ENCODE data around the gene SHISA7. TPM values are rescaled to one million over a fixed set of nuclear protein-coding genes. Genes with fewer than 3 reads are reported as not detected.

Gene SHISA7
- total RNA-seq, 2 donors from 2014 or later, result not detected

GRCh38 chr19:55379174-55379573 is 63.9 kb downstream of the SHISA7 start:
- Histone ChIP-seq H3K27me3 (peaks cover 0 to 15% of the 10 kb centered on the region in 2 donors), H3K4me1 (peaks cover 0 to 16% of the 10 kb centered on the region in 2 donors), H3K9me3 (no peaks in the 10 kb centered on the region), H3K36me3 (no peaks in the 10 kb centered on the region), H3K4me3 (no peak overlapping the region), H3K27ac (no peak overlapping the region)
- no peak for TF ChIP-seq CTCF (IDR thresholded peaks at IDR 0.05)
- no peak for DNase-seq (ENCODE audit: low spot score)

Other genes starting within 250 kb of the SHISA7 start
- 1 to 10 TPM; 1.3 to 7.8 TPM for gene PTPRH, start 233.8 kb downstream of the SHISA7 start, total RNA-seq
- 1 to 10 TPM in 1 of 2 donors, not detected in 1; 1.3 TPM for gene TMEM86B, start 214.5 kb downstream of the SHISA7 start, total RNA-seq
- gene PPP6R1, start 184.3 kb downstream of the SHISA7 start, total RNA-seq, result 10 to 100 TPM; 28.7 to 35.5 TPM
- 10 to 100 TPM; 29.6 to 35.8 TPM for gene HSPBP1, start 163.2 kb downstream of the SHISA7 start, total RNA-seq
- gene BRSK1, start 159.3 kb downstream of the SHISA7 start, total RNA-seq, result 10 to 100 TPM in 1 of 2 donors, 1 to 10 TPM in 1; 5.6 to 15.6 TPM
- gene TMEM150B, start 118.0 kb downstream of the SHISA7 start, total RNA-seq, result 1 to 10 TPM in 1 of 2 donors, not detected in 1; 3.3 TPM
- gene KMT5C, start 103.4 kb downstream of the SHISA7 start, total RNA-seq, result 1 to 10 TPM; 2.4 to 3.3 TPM
- not detected for gene COX6B2, start 88.6 kb downstream of the SHISA7 start, total RNA-seq
- gene GARIN5B, start 80.0 kb downstream of the SHISA7 start, total RNA-seq, result not detected
- under 1 TPM in 1 of 2 donors, not detected in 1; 0.16 TPM for gene IL11, start 72.8 kb downstream of the SHISA7 start, total RNA-seq
- not detected for gene TMEM190, start 66.5 kb downstream of the SHISA7 start, total RNA-seq
- gene TMEM238, start 59.0 kb downstream of the SHISA7 start, total RNA-seq, result 1 to 10 TPM in 1 of 2 donors, not detected in 1; 1.2 TPM
- gene RPL28, start 57.4 kb downstream of the SHISA7 start, total RNA-seq, result 100 to 1,000 TPM; 175 to 319 TPM
- 10 to 100 TPM; 19.1 to 22.0 TPM for gene UBE2S, start 35.5 kb downstream of the SHISA7 start, total RNA-seq
- 10 to 100 TPM; 87.0 to 92.2 TPM for gene ISOC2, start 18.3 kb upstream of the SHISA7 start, total RNA-seq
- gene C19orf85, start 21.5 kb upstream of the SHISA7 start, total RNA-seq, result not detected
- 10 to 100 TPM in 1 of 2 donors, 1 to 10 TPM in 1; 5.6 to 13.2 TPM for gene ZNF628, start 33.3 kb upstream of the SHISA7 start, total RNA-seq
- gene NAT14, start 41.9 kb upstream of the SHISA7 start, total RNA-seq, result 1 to 10 TPM; 2.3 to 7.0 TPM
- gene SSC5D, start 45.1 kb upstream of the SHISA7 start, total RNA-seq, result 1 to 10 TPM; 3.3 to 6.7 TPM
- 100 to 1,000 TPM; 111 to 172 TPM for gene SBK2, start 93.8 kb upstream of the SHISA7 start, total RNA-seq
- 100 to 1,000 TPM in 1 of 2 donors, 10 to 100 TPM in 1; 97.5 to 103 TPM for gene SBK3, start 102.2 kb upstream of the SHISA7 start, total RNA-seq
- gene ZNF579, start 137.5 kb upstream of the SHISA7 start, total RNA-seq, result 1 to 10 TPM; 6.2 to 6.4 TPM
- 10 to 100 TPM in 1 of 2 donors, 1 to 10 TPM in 1; 9.2 to 12.2 TPM for gene FIZ1, start 156.2 kb upstream of the SHISA7 start, total RNA-seq
- gene ZNF524, start 157.0 kb upstream of the SHISA7 start, total RNA-seq, result 10 to 100 TPM; 17.7 to 25.8 TPM
- gene ZNF865, start 162.3 kb upstream of the SHISA7 start, total RNA-seq, result 10 to 100 TPM; 11.2 to 11.4 TPM
- gene ZNF784, start 181.3 kb upstream of the SHISA7 start, total RNA-seq, result 10 to 100 TPM in 1 of 2 donors, 1 to 10 TPM in 1; 7.8 to 10.6 TPM
- 10 to 100 TPM; 15.3 to 26.2 TPM for gene ZNF580, start 197.7 kb upstream of the SHISA7 start, total RNA-seq
- gene ZNF581, start 200.3 kb upstream of the SHISA7 start, total RNA-seq, result 1 to 10 TPM; 7.5 to 8.6 TPM
- 10 to 100 TPM; 19.1 to 30.0 TPM for gene CCDC106, start 204.9 kb upstream of the SHISA7 start, total RNA-seq
- 10 to 100 TPM; 39.0 to 61.0 TPM for gene U2AF2, start 211.7 kb upstream of the SHISA7 start, total RNA-seq
- gene EPN1, start 231.9 kb upstream of the SHISA7 start, total RNA-seq, result 100 to 1,000 TPM; 179 to 187 TPM

All from right atrium auricular region (tissue), 2 donors.